ENCODE data around the gene ACER3. TPM values are rescaled to one million over a fixed set of nuclear protein-coding genes. Genes with fewer than 3 reads are reported as not detected.

The ACER3 gene
- total RNA-seq, 1 donor from 2014 or later: 17.3 TPM

GRCh38 chr11:76902121-76903014 is 41.6 kb downstream of the ACER3 start:
- H3K4me3 ChIP-seq (ENCODE audit: insufficient read depth, low read depth, low read length): no peak overlapping the region
- DNase-seq (ENCODE audit: low read depth) (no peak), FAIRE-seq (no peak)
- H3K4me1 ChIP-seq (ENCODE audit: insufficient read depth, low read length): no peaks in the 10 kb centered on the region
- H3K9me3 ChIP-seq (ENCODE audit: insufficient read depth, low read depth, low read length): no peaks in the 10 kb centered on the region
- H3K4me2 ChIP-seq (ENCODE audit: low read length): no peak overlapping the region
- no peak overlapping the region for H3K27ac ChIP-seq (ENCODE audit: low read depth, low read length)
- no peaks in the 10 kb centered on the region for H4K20me1 ChIP-seq (ENCODE audit: insufficient read depth, low read length)
- no peak overlapping the region for H3K4me3 Mint-ChIP-seq (ENCODE audit: unreplicated experiment)
- H3K27me3 Mint-ChIP-seq (ENCODE audit: low read depth, unreplicated experiment): no peaks in the 10 kb centered on the region
- H2AFZ ChIP-seq (ENCODE audit: low read depth, low read length): no peak overlapping the region
- no peaks in the 10 kb centered on the region for H3K79me2 ChIP-seq (ENCODE audit: insufficient read depth, low read length)
- TF ChIP-seq, protein P1, sequence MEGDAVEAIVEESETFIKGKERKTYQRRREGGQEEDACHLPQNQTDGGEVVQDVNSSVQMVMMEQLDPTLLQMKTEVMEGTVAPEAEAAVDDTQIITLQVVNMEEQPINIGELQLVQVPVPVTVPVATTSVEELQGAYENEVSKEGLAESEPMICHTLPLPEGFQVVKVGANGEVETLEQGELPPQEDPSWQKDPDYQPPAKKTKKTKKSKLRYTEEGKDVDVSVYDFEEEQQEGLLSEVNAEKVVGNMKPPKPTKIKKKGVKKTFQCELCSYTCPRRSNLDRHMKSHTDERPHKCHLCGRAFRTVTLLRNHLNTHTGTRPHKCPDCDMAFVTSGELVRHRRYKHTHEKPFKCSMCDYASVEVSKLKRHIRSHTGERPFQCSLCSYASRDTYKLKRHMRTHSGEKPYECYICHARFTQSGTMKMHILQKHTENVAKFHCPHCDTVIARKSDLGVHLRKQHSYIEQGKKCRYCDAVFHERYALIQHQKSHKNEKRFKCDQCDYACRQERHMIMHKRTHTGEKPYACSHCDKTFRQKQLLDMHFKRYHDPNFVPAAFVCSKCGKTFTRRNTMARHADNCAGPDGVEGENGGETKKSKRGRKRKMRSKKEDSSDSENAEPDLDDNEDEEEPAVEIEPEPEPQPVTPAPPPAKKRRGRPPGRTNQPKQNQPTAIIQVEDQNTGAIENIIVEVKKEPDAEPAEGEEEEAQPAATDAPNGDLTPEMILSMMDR (IDR thresholded peaks at IDR 0.05; ENCODE audit: insufficient read depth, low read depth, low read length): no peak
- TF ChIP-seq EZH2 (IDR thresholded peaks at IDR 0.05; ENCODE audit: insufficient read depth, low read length): no peak
- no peaks in the 10 kb centered on the region for H3K36me3 Mint-ChIP-seq (ENCODE audit: low read depth, unreplicated experiment)
- no peaks in the 10 kb centered on the region for H3K27me3 ChIP-seq (ENCODE audit: insufficient read depth, low read length)
- H3K9me3 Mint-ChIP-seq (ENCODE audit: unreplicated experiment): peaks cover 2% of the 10 kb centered on the region
- H3K27ac Mint-ChIP-seq (ENCODE audit: unreplicated experiment): no peak overlapping the region
- H3K9ac ChIP-seq (ENCODE audit: low read length): no peak overlapping the region
- H3K36me3 ChIP-seq (ENCODE audit: insufficient read depth, low read length): no peaks in the 10 kb centered on the region
- H3K4me1 Mint-ChIP-seq (ENCODE audit: low read depth, unreplicated experiment): peaks cover 1% of the 10 kb centered on the region

DNA sequence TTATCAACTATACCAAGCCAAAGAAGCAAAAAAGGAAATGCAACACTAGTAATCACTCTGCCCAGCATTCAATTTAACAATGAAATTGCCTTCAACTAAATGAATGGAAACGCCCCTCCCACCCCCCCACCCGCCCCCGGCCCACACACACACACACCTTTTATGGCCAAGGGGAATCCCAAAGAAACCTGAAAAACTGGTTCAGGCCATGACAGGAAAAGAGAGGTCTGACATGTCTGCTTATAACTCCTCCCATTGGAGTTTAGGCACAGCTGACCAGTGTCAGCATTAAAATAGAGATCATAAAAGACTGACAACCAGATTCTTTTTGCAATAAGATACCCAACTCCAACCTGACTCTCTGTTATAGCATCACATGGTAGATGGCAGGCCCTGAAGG is 42.6 kb downstream of the ACER3 start:
- no peak overlapping the region for H3K4me3 ChIP-seq (ENCODE audit: insufficient read depth, low read depth, low read length)
- peaks cover 2% of the 10 kb centered on the region for H3K9me3 Mint-ChIP-seq (ENCODE audit: unreplicated experiment)
- no peak overlapping the region for H3K4me2 ChIP-seq (ENCODE audit: low read length)
- H3K36me3 ChIP-seq (ENCODE audit: insufficient read depth, low read length): no peaks in the 10 kb centered on the region
- H3K27me3 Mint-ChIP-seq (ENCODE audit: low read depth, unreplicated experiment): no peaks in the 10 kb centered on the region
- FAIRE-seq: no peak
- H3K9me3 ChIP-seq (ENCODE audit: insufficient read depth, low read depth, low read length): no peaks in the 10 kb centered on the region
- H3K4me3 Mint-ChIP-seq (ENCODE audit: unreplicated experiment): no peak overlapping the region
- no peaks in the 10 kb centered on the region for H3K27me3 ChIP-seq (ENCODE audit: insufficient read depth, low read length)
- no peak for DNase-seq (ENCODE audit: low read depth)
- no peaks in the 10 kb centered on the region for H3K79me2 ChIP-seq (ENCODE audit: insufficient read depth, low read length)
- peaks cover 1% of the 10 kb centered on the region for H3K4me1 Mint-ChIP-seq (ENCODE audit: low read depth, unreplicated experiment)
- TF ChIP-seq, protein P1 (IDR thresholded peaks at IDR 0.05; ENCODE audit: insufficient read depth, low read depth, low read length): no peak
- no peak for TF ChIP-seq EZH2 (IDR thresholded peaks at IDR 0.05; ENCODE audit: insufficient read depth, low read length)
- no peak overlapping the region for H3K27ac ChIP-seq (ENCODE audit: low read depth, low read length)
- H3K36me3 Mint-ChIP-seq (ENCODE audit: low read depth, unreplicated experiment): no peaks in the 10 kb centered on the region
- H3K9ac ChIP-seq (ENCODE audit: low read length): no peak overlapping the region
- H2AFZ ChIP-seq (ENCODE audit: low read depth, low read length): no peak overlapping the region
- H3K4me1 ChIP-seq (ENCODE audit: insufficient read depth, low read length): no peaks in the 10 kb centered on the region
- no peaks in the 10 kb centered on the region for H4K20me1 ChIP-seq (ENCODE audit: insufficient read depth, low read length)
- H3K27ac Mint-ChIP-seq (ENCODE audit: unreplicated experiment): no peak overlapping the region

Data from astrocyte (in vitro differentiated cells and primary cell).